Stimulated activated CD4-positive, alpha-beta T cell treated with anti-CD3 and anti-CD28 coated beads, Interleukin-12 subunit alpha, Interleukin-12 subunit beta, amount 100 ng/mL, for 24 hours (primary cell): Measurements from ENCODE around the gene CHST6.
"Not testable (repeated sequence)": the region's sequence is repeated elsewhere in the genome, so short reads cannot be mapped to it uniquely, and the experiment has no call there.

Experiments used
- DNase-seq, 2 experiments: peaks; one replicate each; pipeline ENCODE4 v3.0.0-alpha.2; 2020; ENCODE audit warnings: low read depth in 2 of 2

The CHST6 gene

DNA sequence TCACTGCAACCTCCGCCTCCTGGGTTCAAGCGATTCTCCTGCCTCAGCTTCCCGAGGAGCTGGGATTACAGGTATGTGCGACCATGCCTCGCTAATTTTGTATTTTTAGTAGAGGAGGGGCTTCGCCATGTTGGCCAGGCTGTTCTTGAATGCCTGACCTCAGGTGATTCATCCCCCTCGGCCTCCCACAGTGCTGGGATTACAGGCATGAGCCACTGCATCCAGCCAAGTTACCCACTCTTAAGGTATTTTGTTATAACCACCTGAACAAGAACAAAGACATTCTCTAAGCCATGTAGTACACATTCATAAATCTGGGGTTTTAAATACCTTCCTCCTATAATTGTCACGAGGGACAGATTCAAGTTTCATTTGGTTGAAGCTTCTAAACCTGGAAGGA lies 18.4 kb downstream of the CHST6 start:
- no peak for DNase-seq

DNA sequence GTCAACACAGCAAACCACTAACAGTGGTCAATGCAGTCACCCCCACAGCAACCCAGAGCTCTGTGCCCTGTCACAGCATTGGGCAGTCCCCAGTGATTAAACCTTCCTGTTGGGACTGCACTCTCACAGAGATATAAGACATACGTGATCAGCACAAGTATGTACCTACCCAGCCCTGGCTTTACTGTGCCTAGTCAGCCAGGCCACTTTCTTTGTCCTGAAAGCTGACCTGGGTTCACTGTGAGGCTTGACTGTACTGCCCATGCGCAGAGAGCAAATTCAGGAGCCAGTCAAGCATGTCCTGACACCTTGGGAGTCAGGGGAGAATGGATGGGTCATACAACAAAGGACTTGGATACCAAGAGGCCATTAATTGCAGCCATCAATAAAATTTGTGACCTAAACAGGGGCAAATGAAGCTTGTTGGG lies 19.8 kb downstream of the CHST6 start:
- DNase-seq: no peak

DNA sequence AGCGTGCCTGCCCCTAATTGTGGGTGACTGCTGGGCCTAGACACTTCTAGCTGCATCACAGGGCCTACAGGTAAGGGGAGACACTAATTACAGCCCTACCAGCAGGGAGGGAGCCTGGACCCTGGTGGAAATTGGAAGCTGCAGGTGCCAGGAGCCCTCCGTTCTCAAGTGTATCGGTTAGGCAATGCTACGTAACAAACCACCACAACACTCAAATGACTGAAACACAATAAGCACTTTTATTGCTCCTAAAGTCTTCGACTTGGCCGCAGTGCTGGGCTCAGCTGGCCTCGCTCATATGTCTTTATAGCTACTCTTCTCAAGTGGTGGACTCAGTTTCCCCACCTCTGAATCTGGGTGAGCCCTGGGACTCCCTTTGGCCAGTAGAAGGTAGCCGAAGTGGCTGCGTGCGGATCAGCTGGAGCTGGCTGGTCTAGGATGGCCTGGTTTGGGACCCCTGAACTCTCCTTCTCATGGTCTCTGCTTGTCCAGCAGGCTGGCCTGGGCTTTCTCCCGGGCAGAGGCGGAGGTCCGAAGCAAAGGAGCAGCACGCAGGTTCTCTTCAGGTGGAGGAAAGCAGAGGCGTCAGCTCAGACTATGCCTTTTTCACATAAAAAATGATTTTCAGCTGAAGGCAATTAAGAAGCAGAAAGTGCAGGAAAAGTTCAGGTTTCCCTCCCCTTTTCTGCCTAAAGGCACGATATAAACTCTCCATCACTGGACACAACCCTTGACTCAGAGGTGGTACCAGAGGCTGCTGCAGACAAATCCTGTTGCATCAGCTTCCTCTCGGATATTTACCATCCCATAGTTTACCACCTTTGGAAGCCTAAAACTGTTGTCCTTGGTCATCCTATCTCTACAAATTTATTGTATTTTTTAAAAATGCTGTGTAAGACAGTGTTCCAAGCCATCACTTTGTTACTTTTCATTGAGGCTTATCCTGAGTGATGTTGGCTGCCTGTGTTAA lies 22.0 kb downstream of the CHST6 start:
- DNase-seq: no peak

DNA sequence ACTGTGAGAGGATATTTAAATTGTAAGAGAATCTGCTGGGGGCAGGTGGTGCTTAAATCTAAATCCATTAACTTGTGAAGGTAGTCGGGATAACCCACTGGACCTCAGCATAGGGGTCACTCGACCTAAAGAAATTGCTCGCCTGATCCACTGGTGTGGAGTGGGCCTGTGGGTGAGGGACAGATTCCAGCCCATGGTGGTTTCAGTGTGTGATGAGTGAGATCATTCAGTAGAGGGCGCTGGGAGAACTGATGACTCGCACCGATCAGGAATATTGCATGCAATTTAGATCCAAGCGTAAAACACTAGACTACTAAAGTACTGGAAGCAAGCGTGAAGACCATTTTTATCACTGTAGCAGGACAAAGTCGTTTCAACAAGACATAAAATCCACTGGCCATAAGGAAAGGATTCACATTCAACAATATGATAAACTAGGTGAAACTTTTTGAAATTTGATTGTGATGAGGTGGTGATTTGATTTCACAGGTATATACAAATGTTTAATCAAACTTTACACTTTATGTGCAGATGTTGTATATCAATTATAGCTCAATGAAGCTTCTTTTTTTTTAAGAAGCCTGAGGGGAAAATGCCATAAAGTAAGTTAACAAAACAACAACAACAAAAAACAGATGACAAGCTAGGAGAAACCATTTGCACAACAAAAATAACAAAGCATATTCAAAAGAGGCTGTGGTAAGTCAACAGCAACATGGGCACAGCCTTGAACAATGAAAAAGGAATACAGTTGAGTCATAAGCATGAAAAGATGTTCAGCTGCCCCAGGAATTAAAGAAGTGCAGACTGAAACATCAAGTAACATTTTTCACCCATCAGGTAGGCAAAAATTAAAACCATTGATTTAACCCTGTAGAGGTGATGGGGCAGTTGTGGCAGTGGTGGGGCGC lies 23.3 kb downstream of the CHST6 start:
- DNase-seq: no peak

DNA sequence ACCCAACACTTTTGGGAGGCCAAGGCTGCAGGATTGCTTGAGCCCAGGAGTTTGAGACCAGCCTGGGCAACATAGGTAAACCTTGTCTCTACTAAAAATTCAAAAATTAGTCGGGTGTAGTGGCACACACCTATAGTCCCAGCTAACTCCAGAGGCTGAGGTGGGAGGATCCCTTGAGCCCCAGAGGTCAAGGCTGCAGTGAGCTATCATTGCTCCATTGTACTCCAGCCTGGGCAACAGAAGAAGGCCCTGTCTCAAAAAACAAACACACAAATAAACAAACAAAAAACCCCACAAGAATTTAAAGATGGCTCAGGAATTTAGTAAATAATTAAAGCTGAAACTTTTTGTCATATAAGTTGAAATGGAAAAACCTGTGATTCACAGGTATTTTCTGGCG lies 28.5 kb downstream of the CHST6 start:
- DNase-seq: no peak

- DNase-seq: peak; percentile 98 to 99
Measured at GRCh38 chr16:75464122-75464918, 30.9 kb downstream of the CHST6 start, which contains the start of gene TMEM170A. TSS of gene TMEM170A (minus strand) at chr16:75464689. CDS start at chr16:75464600, 89 bp downstream.

GRCh38 chr16:75463389-75464121 lies 31.7 kb downstream of the CHST6 start:
- DNase-seq: peak in 1 of 2 experiments; percentile 11

GRCh38 chr16:75462806-75463205 lies 32.4 kb downstream of the CHST6 start:
- no peak for DNase-seq

GRCh38 chr16:75461575-75461974 lies 33.7 kb downstream of the CHST6 start:
- no peak for DNase-seq

- no peak for DNase-seq
Measured at GRCh38 chr16:75460446-75460845, 34.8 kb downstream of the CHST6 start.

DNA sequence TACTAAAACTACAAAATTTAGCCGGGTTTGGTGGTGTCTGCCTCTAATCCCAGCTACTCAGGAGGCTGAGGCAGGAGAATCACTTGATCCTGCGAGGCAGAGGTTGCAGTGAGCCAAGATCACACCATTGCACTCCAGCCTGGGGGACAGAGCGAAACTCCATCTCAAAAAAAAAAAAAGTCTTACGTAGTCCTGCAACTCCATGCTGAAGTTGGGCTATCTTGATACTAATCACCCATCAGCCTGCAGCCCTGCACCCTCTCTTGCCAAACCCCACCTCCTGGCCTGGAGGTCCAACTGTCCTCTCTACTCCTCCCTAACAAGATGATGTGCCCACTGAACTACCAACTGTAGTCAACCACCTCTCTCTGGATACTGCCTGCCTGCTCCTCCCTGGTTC lies 35.5 kb downstream of the CHST6 start:
- DNase-seq: no peak

- no peak for DNase-seq
Measured at GRCh38 chr16:75458439-75458838, 36.8 kb downstream of the CHST6 start.

DNA sequence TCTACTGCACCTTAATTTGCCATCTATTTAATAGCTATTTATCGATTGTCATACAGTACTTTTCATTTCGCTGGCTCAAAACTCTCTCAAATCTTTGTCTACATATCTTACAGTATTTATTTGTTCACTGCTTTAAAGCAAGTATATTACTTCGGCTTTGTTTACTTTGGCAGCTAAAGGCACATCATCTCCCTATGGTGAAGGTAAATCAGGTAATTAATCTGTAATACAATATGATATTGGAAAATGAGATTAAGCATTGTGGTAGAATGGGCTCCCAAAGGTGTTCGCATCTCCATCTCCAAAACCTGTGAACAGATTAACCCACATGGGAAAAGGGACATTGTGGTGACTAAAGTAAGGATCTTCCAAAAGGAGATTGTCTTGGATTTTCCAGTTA lies 37.2 kb downstream of the CHST6 start:
- no peak for DNase-seq

- no peak for DNase-seq
Measured at GRCh38 chr16:75457485-75458021, 37.7 kb downstream of the CHST6 start.

GRCh38 chr16:75456971-75457370 lies 38.3 kb downstream of the CHST6 start:
- DNase-seq: no peak

DNA sequence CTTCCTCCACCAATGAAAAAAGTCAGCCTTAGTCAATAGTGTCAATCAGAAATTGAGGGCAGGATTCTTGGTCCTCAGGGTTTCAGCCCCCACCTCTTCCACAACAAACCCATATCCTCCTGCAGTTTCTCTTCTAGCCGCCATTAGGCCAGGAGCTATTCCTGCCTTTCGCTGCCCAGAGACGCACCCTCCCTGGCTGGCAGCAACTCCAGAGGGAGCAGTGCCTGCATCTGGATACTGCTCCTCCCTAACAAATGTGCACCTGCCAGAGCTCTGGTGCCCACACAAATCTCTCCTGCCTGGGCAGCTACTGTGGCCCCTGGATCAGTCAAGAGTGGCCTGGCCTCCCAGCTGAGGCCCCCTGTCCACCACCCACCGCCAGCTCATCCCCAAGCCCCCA lies 38.8 kb downstream of the CHST6 start:
- not testable (repeated sequence) for DNase-seq

GRCh38 chr16:75455677-75456076 lies 39.6 kb downstream of the CHST6 start:
- no peak for DNase-seq

- no peak for DNase-seq
Measured at GRCh38 chr16:75452464-75453190, 42.6 kb downstream of the CHST6 start.

DNA sequence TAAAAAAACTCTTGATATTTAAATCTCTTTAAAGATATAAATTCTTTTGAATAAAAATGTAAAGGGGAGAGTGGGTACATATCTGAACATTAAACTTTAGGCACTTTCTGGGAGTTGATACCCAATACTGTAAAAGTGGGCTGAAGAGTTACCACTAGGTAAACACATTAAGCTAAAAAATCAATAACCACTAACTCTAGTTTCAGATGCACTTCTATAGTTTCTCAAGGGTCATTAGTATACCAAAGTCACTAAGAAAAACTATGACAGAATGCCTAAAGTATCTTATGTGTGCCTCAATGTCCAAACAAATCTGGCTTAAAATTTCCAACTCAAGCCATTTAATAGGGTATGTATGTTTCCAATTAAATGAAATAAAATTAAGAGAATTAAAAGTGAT lies 48.8 kb downstream of the CHST6 start:
- no peak for DNase-seq

- DNase-seq: no peak
Measured at GRCh38 chr16:75445298-75445697, 49.9 kb downstream of the CHST6 start.
